Measurements from ENCODE around the gene CFAP210.

Gene CFAP210

GRCh38 chr2:169711751-169712509, 17.7 kb upstream of the CFAP210 start:
- Histone ChIP-seq H3K36me3 (ENCODE audit: control insufficient read depth, insufficient read depth, low read length) (no peaks in the 10 kb centered on the region), H3K27me3 (ENCODE audit: insufficient read depth, low read length, poor library complexity) (no peaks in the 10 kb centered on the region), H3K27ac (ENCODE audit: low read depth, low read length) (no peak overlapping the region), H4K5ac (ENCODE audit: low read length) (no peak overlapping the region), H2BK120ac (ENCODE audit: low read depth, low read length) (no peak overlapping the region), H2AK5ac (ENCODE audit: low read length) (no peak overlapping the region), H2BK15ac (replicated peaks; ENCODE audit: low read depth) (no peak overlapping the region), H3K4ac (ENCODE audit: low read depth, low read length) (no peak overlapping the region), H3K79me1 (ENCODE audit: low read length) (no peaks in the 10 kb centered on the region), H3K9ac (ENCODE audit: low read length) (no peak overlapping the region), H2BK5ac (ENCODE audit: low read length) (no peak overlapping the region), H3K56ac (ENCODE audit: low read length) (no peak overlapping the region), H3K79me2 (ENCODE audit: control insufficient read depth, insufficient read depth, low read length) (no peaks in the 10 kb centered on the region), H3K18ac (ENCODE audit: low read length) (no peak overlapping the region), H4K8ac (ENCODE audit: low read depth, low read length) (no peak overlapping the region), H3K4me2 (ENCODE audit: low read length) (no peak overlapping the region), H3K4me1 (ENCODE audit: control insufficient read depth, low read depth, low read length) (no peaks in the 10 kb centered on the region), H3K4me3 (ENCODE audit: low read length) (no peak overlapping the region), H3K23ac (ENCODE audit: low read length) (no peak overlapping the region)
- WGBS (ENCODE audit: extremely low coverage, insufficient coverage, low lambda C conversion rate), result no CpG with 5 or more reads among the region's 7 CpGs
- no peak for DNase-seq

GRCh38 chr2:169709981-169710380, 15.8 kb upstream of the CFAP210 start:
- no peaks in the 10 kb centered on the region for H3K79me2 ChIP-seq (ENCODE audit: control insufficient read depth, insufficient read depth, low read length)
- no peak overlapping the region for H3K4me3 ChIP-seq (ENCODE audit: low read length)
- H3K18ac ChIP-seq (ENCODE audit: low read length), result no peak overlapping the region
- H2BK5ac ChIP-seq (ENCODE audit: low read length), result no peak overlapping the region
- H3K27ac ChIP-seq (ENCODE audit: low read depth, low read length), result no peak overlapping the region
- no peak overlapping the region for H4K5ac ChIP-seq (ENCODE audit: low read length)
- no peak overlapping the region for H3K9ac ChIP-seq (ENCODE audit: low read length)
- no peak overlapping the region for H4K8ac ChIP-seq (ENCODE audit: low read depth, low read length)
- no peaks in the 10 kb centered on the region for H3K27me3 ChIP-seq (ENCODE audit: insufficient read depth, low read length, poor library complexity)
- no peak overlapping the region for H2BK120ac ChIP-seq (ENCODE audit: low read depth, low read length)
- DNase-seq, result no peak
- H2BK15ac ChIP-seq (replicated peaks; ENCODE audit: low read depth), result no peak overlapping the region
- no peak overlapping the region for H3K4me2 ChIP-seq (ENCODE audit: low read length)
- H2AK5ac ChIP-seq (ENCODE audit: low read length), result no peak overlapping the region
- H3K4me1 ChIP-seq (ENCODE audit: control insufficient read depth, low read depth, low read length), result no peaks in the 10 kb centered on the region
- no peaks in the 10 kb centered on the region for H3K36me3 ChIP-seq (ENCODE audit: control insufficient read depth, insufficient read depth, low read length)
- no CpG with 5 or more reads among the region's 1 CpG for WGBS (ENCODE audit: extremely low coverage, insufficient coverage, low lambda C conversion rate)
- H3K79me1 ChIP-seq (ENCODE audit: low read length), result no peaks in the 10 kb centered on the region
- H3K56ac ChIP-seq (ENCODE audit: low read length), result no peak overlapping the region
- H3K23ac ChIP-seq (ENCODE audit: low read length), result no peak overlapping the region
- no peak overlapping the region for H3K4ac ChIP-seq (ENCODE audit: low read depth, low read length)

- Histone ChIP-seq H3K23ac (ENCODE audit: low read length) (no peak overlapping the region), H3K18ac (ENCODE audit: low read length) (no peak overlapping the region), H2BK15ac (replicated peaks; ENCODE audit: low read depth) (no peak overlapping the region), H3K36me3 (ENCODE audit: control insufficient read depth, insufficient read depth, low read length) (no peaks in the 10 kb centered on the region), H3K4me2 (ENCODE audit: low read length) (no peak overlapping the region), H4K5ac (ENCODE audit: low read length) (no peak overlapping the region), H3K4me1 (ENCODE audit: control insufficient read depth, low read depth, low read length) (no peaks in the 10 kb centered on the region), H3K79me2 (ENCODE audit: control insufficient read depth, insufficient read depth, low read length) (no peaks in the 10 kb centered on the region), H2AK5ac (ENCODE audit: low read length) (no peak overlapping the region), H3K79me1 (ENCODE audit: low read length) (no peaks in the 10 kb centered on the region), H3K27me3 (ENCODE audit: insufficient read depth, low read length, poor library complexity) (no peaks in the 10 kb centered on the region), H3K4me3 (ENCODE audit: low read length) (no peak overlapping the region), H2BK120ac (ENCODE audit: low read depth, low read length) (no peak overlapping the region), H3K56ac (ENCODE audit: low read length) (no peak overlapping the region), H3K9ac (ENCODE audit: low read length) (no peak overlapping the region), H3K4ac (ENCODE audit: low read depth, low read length) (no peak overlapping the region), H3K27ac (ENCODE audit: low read depth, low read length) (no peak overlapping the region), H2BK5ac (ENCODE audit: low read length) (no peak overlapping the region), H4K8ac (ENCODE audit: low read depth, low read length) (no peak overlapping the region)
- WGBS (ENCODE audit: extremely low coverage, insufficient coverage, low lambda C conversion rate), result no CpG with 5 or more reads among the region's 1 CpG
- DNase-seq, result no peak
Observed at GRCh38 chr2:169709331-169709730, 15.1 kb upstream of the CFAP210 start.

- Histone ChIP-seq H3K18ac (ENCODE audit: low read length) (no peak overlapping the region), H3K27ac (ENCODE audit: low read depth, low read length) (no peak overlapping the region), H3K79me2 (ENCODE audit: control insufficient read depth, insufficient read depth, low read length) (no peaks in the 10 kb centered on the region), H3K36me3 (ENCODE audit: control insufficient read depth, insufficient read depth, low read length) (no peaks in the 10 kb centered on the region), H3K4ac (ENCODE audit: low read depth, low read length) (no peak overlapping the region), H2BK5ac (ENCODE audit: low read length) (no peak overlapping the region), H3K23ac (ENCODE audit: low read length) (no peak overlapping the region), H2BK120ac (ENCODE audit: low read depth, low read length) (no peak overlapping the region), H2AK5ac (ENCODE audit: low read length) (no peak overlapping the region), H3K4me1 (ENCODE audit: control insufficient read depth, low read depth, low read length) (no peaks in the 10 kb centered on the region), H4K5ac (ENCODE audit: low read length) (no peak overlapping the region), H3K79me1 (ENCODE audit: low read length) (no peaks in the 10 kb centered on the region), H3K4me2 (ENCODE audit: low read length) (no peak overlapping the region), H3K27me3 (ENCODE audit: insufficient read depth, low read length, poor library complexity) (no peaks in the 10 kb centered on the region), H3K56ac (ENCODE audit: low read length) (no peak overlapping the region), H3K4me3 (ENCODE audit: low read length) (no peak overlapping the region), H2BK15ac (replicated peaks; ENCODE audit: low read depth) (no peak overlapping the region), H3K9ac (ENCODE audit: low read length) (no peak overlapping the region), H4K8ac (ENCODE audit: low read depth, low read length) (no peak overlapping the region)
- WGBS (ENCODE audit: extremely low coverage, insufficient coverage, low lambda C conversion rate), result no CpG with 5 or more reads among the region's 2 CpGs
- no peak for DNase-seq
Observed at GRCh38 chr2:169707626-169708025, 13.4 kb upstream of the CFAP210 start.

GRCh38 chr2:169705927-169706326, 11.7 kb upstream of the CFAP210 start:
- Histone ChIP-seq H2BK15ac (replicated peaks; ENCODE audit: low read depth) (no peak overlapping the region), H4K8ac (ENCODE audit: low read depth, low read length) (no peak overlapping the region), H3K4me1 (ENCODE audit: control insufficient read depth, low read depth, low read length) (no peaks in the 10 kb centered on the region), H4K5ac (ENCODE audit: low read length) (no peak overlapping the region), H3K4me3 (ENCODE audit: low read length) (no peak overlapping the region), H3K4me2 (ENCODE audit: low read length) (no peak overlapping the region), H2AK5ac (ENCODE audit: low read length) (no peak overlapping the region), H3K23ac (ENCODE audit: low read length) (no peak overlapping the region), H3K27me3 (ENCODE audit: insufficient read depth, low read length, poor library complexity) (no peaks in the 10 kb centered on the region), H3K18ac (ENCODE audit: low read length) (no peak overlapping the region), H3K36me3 (ENCODE audit: control insufficient read depth, insufficient read depth, low read length) (no peaks in the 10 kb centered on the region), H3K27ac (ENCODE audit: low read depth, low read length) (no peak overlapping the region), H3K79me2 (ENCODE audit: control insufficient read depth, insufficient read depth, low read length) (no peaks in the 10 kb centered on the region), H3K56ac (ENCODE audit: low read length) (no peak overlapping the region), H3K79me1 (ENCODE audit: low read length) (no peaks in the 10 kb centered on the region), H2BK120ac (ENCODE audit: low read depth, low read length) (no peak overlapping the region), H2BK5ac (ENCODE audit: low read length) (no peak overlapping the region), H3K9ac (ENCODE audit: low read length) (no peak overlapping the region), H3K4ac (ENCODE audit: low read depth, low read length) (no peak overlapping the region)
- no peak for DNase-seq
- WGBS (ENCODE audit: extremely low coverage, insufficient coverage, low lambda C conversion rate), result no CpG with 5 or more reads among the region's 2 CpGs

- Histone ChIP-seq H2BK5ac (ENCODE audit: low read length) (no peak overlapping the region), H3K4ac (ENCODE audit: low read depth, low read length) (no peak overlapping the region), H4K8ac (ENCODE audit: low read depth, low read length) (no peak overlapping the region), H3K4me1 (ENCODE audit: control insufficient read depth, low read depth, low read length) (no peaks in the 10 kb centered on the region), H3K79me1 (ENCODE audit: low read length) (no peaks in the 10 kb centered on the region), H3K36me3 (ENCODE audit: control insufficient read depth, insufficient read depth, low read length) (no peaks in the 10 kb centered on the region), H3K23ac (ENCODE audit: low read length) (no peak overlapping the region), H3K4me2 (ENCODE audit: low read length) (no peak overlapping the region), H3K18ac (ENCODE audit: low read length) (no peak overlapping the region), H3K56ac (ENCODE audit: low read length) (no peak overlapping the region), H3K9ac (ENCODE audit: low read length) (no peak overlapping the region), H2AK5ac (ENCODE audit: low read length) (no peak overlapping the region), H2BK120ac (ENCODE audit: low read depth, low read length) (no peak overlapping the region), H3K27me3 (ENCODE audit: insufficient read depth, low read length, poor library complexity) (no peaks in the 10 kb centered on the region), H3K4me3 (ENCODE audit: low read length) (no peak overlapping the region), H2BK15ac (replicated peaks; ENCODE audit: low read depth) (no peak overlapping the region), H3K27ac (ENCODE audit: low read depth, low read length) (no peak overlapping the region), H4K5ac (ENCODE audit: low read length) (no peak overlapping the region), H3K79me2 (ENCODE audit: control insufficient read depth, insufficient read depth, low read length) (no peaks in the 10 kb centered on the region)
- no peak for DNase-seq
- no CpG with 5 or more reads among the region's 1 CpG for WGBS (ENCODE audit: extremely low coverage, insufficient coverage, low lambda C conversion rate)
Observed at GRCh38 chr2:169704160-169704708, 10.0 kb upstream of the CFAP210 start.

All from mesendoderm (in vitro differentiated cells).